Measurements from ENCODE around the gene LPCAT3.

Gene LPCAT3

DNA sequence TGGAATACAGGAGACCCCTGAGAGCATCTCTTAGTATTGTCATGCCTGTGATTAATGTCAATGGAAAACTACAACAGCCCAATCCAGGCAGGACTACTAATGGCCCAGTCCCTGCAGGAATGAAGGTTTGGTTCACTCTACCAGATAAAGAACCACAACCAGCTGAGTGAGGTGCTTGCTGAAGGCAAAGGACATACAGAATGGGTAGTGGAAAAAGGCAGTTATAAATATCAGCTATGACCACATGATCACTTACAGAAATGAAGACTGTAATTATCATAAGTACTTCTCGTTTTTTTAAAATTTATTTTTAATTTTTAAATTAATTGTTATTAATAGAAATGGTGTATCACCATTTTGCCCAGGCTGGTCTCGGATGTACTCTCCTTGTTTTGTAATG, 17.2 kb upstream of the LPCAT3 start:
- TF ChIP-seq, protein P1, sequence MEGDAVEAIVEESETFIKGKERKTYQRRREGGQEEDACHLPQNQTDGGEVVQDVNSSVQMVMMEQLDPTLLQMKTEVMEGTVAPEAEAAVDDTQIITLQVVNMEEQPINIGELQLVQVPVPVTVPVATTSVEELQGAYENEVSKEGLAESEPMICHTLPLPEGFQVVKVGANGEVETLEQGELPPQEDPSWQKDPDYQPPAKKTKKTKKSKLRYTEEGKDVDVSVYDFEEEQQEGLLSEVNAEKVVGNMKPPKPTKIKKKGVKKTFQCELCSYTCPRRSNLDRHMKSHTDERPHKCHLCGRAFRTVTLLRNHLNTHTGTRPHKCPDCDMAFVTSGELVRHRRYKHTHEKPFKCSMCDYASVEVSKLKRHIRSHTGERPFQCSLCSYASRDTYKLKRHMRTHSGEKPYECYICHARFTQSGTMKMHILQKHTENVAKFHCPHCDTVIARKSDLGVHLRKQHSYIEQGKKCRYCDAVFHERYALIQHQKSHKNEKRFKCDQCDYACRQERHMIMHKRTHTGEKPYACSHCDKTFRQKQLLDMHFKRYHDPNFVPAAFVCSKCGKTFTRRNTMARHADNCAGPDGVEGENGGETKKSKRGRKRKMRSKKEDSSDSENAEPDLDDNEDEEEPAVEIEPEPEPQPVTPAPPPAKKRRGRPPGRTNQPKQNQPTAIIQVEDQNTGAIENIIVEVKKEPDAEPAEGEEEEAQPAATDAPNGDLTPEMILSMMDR (IDR thresholded peaks at IDR 0.05; ENCODE audit: low read depth, low read length, missing control alignments) = no peak
- no peak for DNase-seq (ENCODE audit: extremely low read depth, low read depth)
- H3K4me3 ChIP-seq (replicated peaks; ENCODE audit: low read depth, low read length) = no peak overlapping the region

DNA sequence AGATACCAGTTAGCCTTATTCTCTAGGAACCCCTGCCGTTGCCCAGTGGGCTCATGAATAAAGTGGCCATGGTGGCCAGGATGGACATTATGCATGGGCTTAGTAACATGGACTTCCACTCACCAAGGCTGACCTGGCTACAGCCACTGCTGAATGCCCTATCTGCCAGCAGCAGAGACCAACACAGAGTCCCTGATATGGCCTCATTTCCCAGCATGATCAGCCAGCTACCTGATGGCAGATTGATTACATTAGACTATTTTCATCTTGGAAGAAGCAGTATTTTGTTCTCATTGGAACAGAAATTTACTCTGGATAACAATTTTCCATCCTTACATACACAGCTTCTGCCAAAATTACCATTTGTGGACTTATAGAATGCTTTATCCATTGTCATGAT, 16.2 kb upstream of the LPCAT3 start:
- TF ChIP-seq, protein P1 (IDR thresholded peaks at IDR 0.05; ENCODE audit: low read depth, low read length, missing control alignments) = no peak
- H3K4me3 ChIP-seq (replicated peaks; ENCODE audit: low read depth, low read length) = no peak overlapping the region
- no peak for DNase-seq (ENCODE audit: extremely low read depth, low read depth)

DNA sequence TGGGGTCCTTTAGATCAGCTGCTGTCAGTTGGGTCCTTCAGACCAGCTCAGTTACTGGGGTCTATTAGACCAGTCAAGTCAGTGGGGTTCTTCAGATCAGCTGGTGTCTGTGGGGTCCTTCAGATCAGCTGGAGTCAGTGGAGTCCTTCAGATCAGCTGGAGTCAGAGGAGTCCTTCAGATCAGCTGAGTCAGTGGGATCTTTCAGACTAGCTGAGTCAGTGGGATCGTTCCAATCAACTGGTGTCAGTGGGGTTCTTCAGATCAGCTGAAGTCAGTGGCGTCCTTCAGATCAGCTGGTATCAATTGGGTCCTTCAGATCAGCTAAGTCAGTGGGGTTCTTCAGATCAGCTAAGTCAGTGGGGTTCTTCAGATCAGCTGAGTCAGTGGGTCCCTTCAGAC, 14.7 kb upstream of the LPCAT3 start:
- H3K4me3 ChIP-seq (replicated peaks; ENCODE audit: low read depth, low read length) = no peak overlapping the region
- TF ChIP-seq, protein P1 (IDR thresholded peaks at IDR 0.05; ENCODE audit: low read depth, low read length, missing control alignments) = no peak
- DNase-seq (ENCODE audit: extremely low read depth, low read depth) = no peak

DNA sequence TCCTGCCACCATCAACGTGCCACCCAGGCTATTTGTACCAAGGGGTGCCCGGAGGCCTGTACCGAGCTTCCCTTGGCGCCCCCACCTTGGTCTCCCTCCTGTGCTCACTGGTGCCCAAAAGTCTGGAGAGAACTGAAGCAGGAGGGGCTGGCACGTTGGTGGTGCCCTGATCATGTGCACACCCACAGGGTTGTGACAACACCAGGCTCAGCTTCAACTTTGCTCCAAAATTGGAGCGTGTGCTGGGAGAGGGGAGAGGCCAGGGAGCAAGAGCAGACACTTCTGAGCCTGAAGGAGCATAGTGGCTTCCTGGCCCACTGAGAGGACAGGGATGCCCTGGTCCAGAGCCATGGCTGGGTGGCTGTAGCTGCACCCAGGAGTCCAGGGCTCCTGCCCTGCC, 13.0 kb upstream of the LPCAT3 start:
- TF ChIP-seq, protein P1 (IDR thresholded peaks at IDR 0.05; ENCODE audit: low read depth, low read length, missing control alignments) = no peak
- no peak overlapping the region for H3K4me3 ChIP-seq (replicated peaks; ENCODE audit: low read depth, low read length)
- DNase-seq (ENCODE audit: extremely low read depth, low read depth) = no peak

DNA sequence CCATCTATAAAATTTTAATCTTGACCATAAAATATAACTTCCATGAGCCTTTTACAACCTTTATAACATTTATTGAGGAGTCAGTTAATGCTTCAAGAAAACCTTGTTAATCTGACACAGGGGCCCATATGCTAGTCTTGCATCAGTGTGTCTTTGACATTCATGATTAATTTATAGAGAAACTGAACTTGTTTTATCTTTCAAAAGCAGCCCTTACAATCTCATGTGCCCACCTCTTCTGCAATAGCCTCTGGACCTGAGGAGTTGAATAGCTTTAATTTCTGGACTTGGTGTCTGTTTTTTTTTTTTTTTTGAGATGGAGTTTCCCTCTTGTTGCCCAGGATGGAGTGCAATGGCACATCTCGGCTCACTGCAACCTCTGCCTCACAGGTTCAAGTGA, 8.6 kb upstream of the LPCAT3 start:
- DNase-seq (ENCODE audit: extremely low read depth, low read depth) = no peak
- TF ChIP-seq, protein P1 (IDR thresholded peaks at IDR 0.05; ENCODE audit: low read depth, low read length, missing control alignments) = no peak

DNA sequence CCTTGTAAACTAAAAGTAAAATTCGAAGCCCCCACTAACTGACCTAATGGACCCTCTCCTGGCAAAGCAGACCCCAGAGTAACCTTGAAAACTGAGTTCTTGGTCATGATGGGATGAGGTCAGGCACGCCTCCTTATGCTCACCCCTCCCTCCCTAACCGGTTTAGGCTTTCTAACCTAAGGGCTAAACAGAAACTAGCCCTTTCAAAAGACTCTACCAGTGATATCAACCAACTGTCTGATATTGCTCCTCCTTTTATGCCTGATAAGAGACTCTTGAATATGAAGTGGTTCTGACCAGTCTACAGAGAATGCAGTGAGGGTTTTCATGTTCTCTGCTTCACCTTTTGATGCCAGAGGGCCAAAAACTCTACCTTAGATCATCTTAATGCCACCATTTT, 4.8 kb upstream of the LPCAT3 start:
- no peak overlapping the region for H3K4me3 ChIP-seq (replicated peaks; ENCODE audit: low read depth, low read length)
- TF ChIP-seq, protein P1 (IDR thresholded peaks at IDR 0.05; ENCODE audit: low read depth, low read length, missing control alignments) = no peak
- no peak for DNase-seq (ENCODE audit: extremely low read depth, low read depth)

More for the DNA sequence above, 8.6 kb upstream of the LPCAT3 start:
- no peak overlapping the region for H3K4me3 ChIP-seq (replicated peaks; ENCODE audit: low read depth, low read length)

DNA sequence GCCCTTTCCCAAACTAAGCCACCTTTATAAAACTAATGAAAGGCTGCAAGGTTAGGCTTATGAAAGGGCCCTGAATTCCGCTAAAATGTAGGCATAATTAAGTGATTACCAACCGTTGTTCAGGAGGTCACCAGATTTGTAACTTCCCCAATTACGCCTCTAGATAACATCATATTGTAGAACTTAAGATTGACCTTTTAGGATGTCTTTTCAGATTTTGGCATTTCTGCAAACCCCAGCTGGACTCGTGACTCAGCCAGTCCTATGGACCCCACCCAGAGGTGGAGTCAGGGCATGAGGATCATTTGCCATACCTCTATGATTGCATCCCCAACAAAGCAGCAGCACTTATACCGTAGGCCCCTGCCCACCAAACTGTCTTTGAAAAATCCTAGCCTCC, 3.7 kb upstream of the LPCAT3 start:
- no peak overlapping the region for H3K4me3 ChIP-seq (replicated peaks; ENCODE audit: low read depth, low read length)
- TF ChIP-seq, protein P1 (IDR thresholded peaks at IDR 0.05; ENCODE audit: low read depth, low read length, missing control alignments) = no peak
- DNase-seq (ENCODE audit: extremely low read depth, low read depth) = no peak

Measured in HFF-Myc (cell line).